ENCODE results near the gene MACROD2.

DNA sequence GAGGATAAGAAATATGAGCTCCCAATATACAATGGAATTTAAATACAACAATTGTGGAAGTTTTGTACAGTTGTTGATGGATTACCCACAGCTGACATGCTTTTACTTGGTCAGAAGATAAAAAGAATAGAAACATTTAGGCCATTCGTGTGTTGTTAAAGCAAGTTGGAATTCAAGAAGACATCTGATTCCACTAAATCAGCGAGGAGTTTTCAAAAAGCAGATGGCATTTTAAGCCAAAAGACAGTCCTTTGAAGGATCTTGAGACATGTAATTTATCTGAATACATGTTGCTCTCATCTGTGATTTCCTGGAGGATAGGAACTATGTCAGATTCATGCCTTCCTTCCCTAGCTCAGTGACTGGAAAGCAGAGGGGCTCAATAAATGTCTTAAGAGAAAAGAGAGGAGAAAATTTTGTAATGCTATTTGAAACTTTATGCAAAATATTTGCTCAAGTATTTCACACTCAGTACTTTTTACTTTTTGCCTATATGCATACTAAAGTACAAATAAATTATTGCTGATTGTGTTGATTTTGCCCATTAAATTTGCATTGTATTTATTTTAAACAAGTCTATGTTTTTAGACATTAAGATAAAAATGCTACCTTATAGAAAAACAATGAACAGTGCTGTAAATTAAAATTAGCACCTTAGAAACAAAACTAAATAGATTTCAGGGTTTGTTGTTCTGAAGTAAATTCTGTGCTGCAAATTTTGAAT is 1075.9 kb downstream of the MACROD2 start:
- TF ChIP-seq POLR2AphosphoS5 (IDR thresholded peaks at IDR 0.05; ENCODE audit: low read depth, low read length) (no peak), POLR2A (IDR thresholded peaks at IDR 0.05; ENCODE audit: low read depth, low read length) (no peak)
